Panc1 (cell line): ENCODE measurements around the gene PSAP.

ENCODE experiments used
- POLR2AphosphoS5 ChIP-seq: IDR thresholded peaks from 2 replicates; pipeline ENCODE4 v1.6.1; 2012; ENCODE audit warnings: mild to moderate bottlenecking, low read depth, low read length, moderate library complexity
- SIN3A ChIP-seq: IDR thresholded peaks from 2 replicates; pipeline ENCODE4 v1.6.1; 2012; ENCODE audit warnings: low read depth, mild to moderate bottlenecking, low read length, moderate library complexity, borderline replicate concordance; ENCODE audit not compliant: insufficient read depth
- TCF7L2 ChIP-seq: IDR thresholded peaks from 2 replicates; pipeline ENCODE4 v1.6.1; 2011; ENCODE audit warnings: mild to moderate bottlenecking, low read depth, low read length, inconsistent platforms
- TF ChIP-seq, protein P1 (sequence below): fragments of 450-650 bp; IDR thresholded peaks from 2 replicates; pipeline ENCODE4 v1.5.1; 2017; ENCODE audit warnings: mild to moderate bottlenecking
- TF ChIP-seq, protein P2 (sequence below), 2 experiments: IDR thresholded peaks; 2 replicates each; pipeline ENCODE4 v1.6.1; 2011 to 2012; ENCODE audit warnings: low read depth in 2 of 2, control low read depth in 1 of 2, low read length in 1 of 2, mild to moderate bottlenecking in 1 of 2, moderate library complexity in 1 of 2; ENCODE audit not compliant: insufficient read depth in 1 of 2

DNA sequence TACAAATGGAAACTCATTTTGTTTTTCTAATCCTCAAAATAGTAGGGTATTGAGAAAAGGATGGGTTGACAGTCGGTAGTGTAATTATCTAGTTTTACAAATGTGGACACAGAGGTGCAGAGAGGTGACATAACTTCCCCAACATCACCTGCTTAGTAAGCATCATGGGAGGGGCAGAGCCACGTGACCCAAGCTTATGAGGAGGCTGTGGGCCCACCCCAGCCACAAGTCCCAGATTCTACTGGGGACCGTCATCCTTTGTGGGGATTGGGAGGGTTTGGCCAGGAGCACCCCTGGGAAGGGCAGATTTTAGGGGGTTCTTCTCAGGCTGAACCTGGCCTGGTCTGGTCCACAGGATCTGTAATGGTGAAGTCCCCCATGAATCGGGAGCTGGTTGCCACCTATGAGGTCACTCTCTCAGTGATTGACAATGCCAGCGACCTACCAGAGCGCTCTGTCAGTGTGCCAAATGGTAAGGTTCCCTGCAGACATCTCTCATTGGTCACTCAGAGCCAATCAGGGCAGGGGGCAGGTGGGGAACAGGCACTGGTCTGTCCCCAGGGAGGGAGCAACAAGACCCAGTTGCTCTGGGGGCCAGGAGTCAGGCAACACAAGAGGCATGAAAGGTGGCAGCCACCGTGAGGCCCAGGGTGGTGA lies 54.2 kb downstream of the PSAP start:
- TF ChIP-seq, protein P1, sequence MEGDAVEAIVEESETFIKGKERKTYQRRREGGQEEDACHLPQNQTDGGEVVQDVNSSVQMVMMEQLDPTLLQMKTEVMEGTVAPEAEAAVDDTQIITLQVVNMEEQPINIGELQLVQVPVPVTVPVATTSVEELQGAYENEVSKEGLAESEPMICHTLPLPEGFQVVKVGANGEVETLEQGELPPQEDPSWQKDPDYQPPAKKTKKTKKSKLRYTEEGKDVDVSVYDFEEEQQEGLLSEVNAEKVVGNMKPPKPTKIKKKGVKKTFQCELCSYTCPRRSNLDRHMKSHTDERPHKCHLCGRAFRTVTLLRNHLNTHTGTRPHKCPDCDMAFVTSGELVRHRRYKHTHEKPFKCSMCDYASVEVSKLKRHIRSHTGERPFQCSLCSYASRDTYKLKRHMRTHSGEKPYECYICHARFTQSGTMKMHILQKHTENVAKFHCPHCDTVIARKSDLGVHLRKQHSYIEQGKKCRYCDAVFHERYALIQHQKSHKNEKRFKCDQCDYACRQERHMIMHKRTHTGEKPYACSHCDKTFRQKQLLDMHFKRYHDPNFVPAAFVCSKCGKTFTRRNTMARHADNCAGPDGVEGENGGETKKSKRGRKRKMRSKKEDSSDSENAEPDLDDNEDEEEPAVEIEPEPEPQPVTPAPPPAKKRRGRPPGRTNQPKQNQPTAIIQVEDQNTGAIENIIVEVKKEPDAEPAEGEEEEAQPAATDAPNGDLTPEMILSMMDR = no peak
- no peak for TF ChIP-seq POLR2AphosphoS5
- TF ChIP-seq SIN3A = no peak
- TF ChIP-seq, protein P2, sequence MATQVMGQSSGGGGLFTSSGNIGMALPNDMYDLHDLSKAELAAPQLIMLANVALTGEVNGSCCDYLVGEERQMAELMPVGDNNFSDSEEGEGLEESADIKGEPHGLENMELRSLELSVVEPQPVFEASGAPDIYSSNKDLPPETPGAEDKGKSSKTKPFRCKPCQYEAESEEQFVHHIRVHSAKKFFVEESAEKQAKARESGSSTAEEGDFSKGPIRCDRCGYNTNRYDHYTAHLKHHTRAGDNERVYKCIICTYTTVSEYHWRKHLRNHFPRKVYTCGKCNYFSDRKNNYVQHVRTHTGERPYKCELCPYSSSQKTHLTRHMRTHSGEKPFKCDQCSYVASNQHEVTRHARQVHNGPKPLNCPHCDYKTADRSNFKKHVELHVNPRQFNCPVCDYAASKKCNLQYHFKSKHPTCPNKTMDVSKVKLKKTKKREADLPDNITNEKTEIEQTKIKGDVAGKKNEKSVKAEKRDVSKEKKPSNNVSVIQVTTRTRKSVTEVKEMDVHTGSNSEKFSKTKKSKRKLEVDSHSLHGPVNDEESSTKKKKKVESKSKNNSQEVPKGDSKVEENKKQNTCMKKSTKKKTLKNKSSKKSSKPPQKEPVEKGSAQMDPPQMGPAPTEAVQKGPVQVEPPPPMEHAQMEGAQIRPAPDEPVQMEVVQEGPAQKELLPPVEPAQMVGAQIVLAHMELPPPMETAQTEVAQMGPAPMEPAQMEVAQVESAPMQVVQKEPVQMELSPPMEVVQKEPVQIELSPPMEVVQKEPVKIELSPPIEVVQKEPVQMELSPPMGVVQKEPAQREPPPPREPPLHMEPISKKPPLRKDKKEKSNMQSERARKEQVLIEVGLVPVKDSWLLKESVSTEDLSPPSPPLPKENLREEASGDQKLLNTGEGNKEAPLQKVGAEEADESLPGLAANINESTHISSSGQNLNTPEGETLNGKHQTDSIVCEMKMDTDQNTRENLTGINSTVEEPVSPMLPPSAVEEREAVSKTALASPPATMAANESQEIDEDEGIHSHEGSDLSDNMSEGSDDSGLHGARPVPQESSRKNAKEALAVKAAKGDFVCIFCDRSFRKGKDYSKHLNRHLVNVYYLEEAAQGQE (IDR thresholded peaks at IDR 0.05; ENCODE audit: insufficient read depth in 1 of 2, low read depth in 2 of 2, low read length in 1 of 2) = no peak
- no peak for TF ChIP-seq TCF7L2
